GM18508 (cell line): ENCODE measurements around the gene SERTAD2.
A peak's percentile ranks its signal among the peaks of the same experiment; 100 is the strongest.

Source experiments
- ATAC-seq: cut with Tn5 transposase; IDR thresholded peaks from one replicate; pipeline ENCODE4 v1.9.1; 2021; ENCODE audit warnings: moderate number of reproducible peaks; ENCODE audit not compliant: insufficient read depth, unreplicated experiment

Gene SERTAD2

DNA sequence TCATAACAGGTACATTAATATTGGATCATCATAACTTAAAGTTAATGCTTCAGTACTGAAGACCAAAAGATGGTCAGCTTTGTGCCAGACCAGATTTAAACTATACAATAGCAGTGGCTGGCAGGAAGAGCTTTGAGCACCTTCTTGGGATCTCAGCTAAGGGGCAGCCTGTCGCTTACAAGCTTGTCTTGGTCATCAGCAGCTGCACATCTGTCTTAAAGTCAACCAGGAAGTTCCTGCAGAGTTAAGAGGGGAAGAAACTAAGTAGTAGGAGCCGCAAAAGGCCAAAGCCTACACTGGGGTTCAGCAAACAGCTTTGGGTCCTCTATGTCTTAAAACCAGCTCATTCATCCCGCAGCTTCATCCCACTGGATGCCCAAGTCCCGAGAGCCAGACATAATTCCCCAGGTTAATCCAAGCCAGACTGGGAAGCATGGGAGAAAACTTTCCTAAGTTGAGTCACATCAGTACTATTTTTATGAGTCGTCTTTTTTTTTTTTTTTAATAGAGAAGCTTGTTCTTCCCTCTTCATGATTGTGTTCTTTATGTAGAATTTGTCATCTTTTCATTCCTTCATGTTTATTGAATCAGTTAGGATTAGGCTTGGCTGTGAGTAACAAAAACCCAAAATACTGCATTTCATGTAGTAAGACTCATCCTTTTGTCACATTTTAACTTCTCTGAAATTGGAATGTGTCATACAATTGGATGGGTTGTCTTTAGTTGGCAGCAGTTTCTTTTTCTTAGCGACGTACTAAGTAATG is 59.3 kb downstream of the SERTAD2 start:
- ATAC-seq: no peak

- ATAC-seq: no peak
Observed at GRCh38 chr2:64593035-64593655, 60.6 kb downstream of the SERTAD2 start.

- ATAC-seq: no peak
Observed at GRCh38 chr2:64591188-64591587, 62.5 kb downstream of the SERTAD2 start.

DNA sequence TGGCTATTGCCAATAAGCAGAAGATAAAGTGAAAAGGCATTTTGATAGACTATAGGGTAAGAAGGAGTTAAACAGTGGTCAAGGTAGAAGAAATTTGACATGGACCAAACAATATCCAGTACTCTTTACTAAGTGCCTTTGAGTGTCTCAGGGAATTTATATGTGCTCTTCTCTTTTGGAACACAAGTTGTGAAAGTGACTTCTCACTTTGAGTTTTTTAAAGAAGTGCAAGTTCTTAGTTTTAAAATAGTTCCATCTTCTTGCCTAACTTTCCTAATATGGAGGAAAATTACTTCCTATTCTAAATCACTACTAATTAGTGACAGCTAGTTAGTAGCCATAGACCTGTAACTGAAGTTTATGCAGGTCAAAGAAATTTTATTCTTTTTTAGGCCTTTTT is 66.2 kb downstream of the SERTAD2 start:
- no peak for ATAC-seq

DNA sequence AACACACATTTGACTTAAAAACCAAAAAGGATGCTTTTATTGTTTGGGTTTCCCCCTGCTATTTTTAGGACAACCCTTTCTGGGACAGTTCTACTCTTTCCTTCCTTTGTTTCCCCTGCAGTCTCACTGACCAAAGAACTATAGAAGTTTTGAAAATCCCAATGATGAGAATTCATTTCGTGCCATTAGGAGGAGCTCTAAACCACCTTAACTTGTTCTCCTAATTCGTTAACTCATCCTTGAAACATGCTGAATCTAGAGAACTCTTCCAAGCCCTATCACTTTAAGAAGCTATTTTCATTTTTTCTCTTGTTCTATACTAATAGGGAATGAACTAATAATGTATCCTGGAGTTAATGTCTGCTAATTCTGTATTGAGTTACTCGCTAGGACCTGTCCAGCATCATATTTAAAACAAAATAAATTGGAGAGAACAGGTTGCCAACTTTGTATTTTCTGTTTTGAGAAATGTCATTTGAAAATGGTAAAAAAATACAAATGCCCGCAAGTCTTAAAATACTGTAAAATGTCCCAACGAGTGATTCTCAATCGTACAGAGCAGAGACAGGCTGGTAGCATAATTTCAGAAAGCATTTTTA is 66.7 kb downstream of the SERTAD2 start:
- no peak for ATAC-seq

DNA sequence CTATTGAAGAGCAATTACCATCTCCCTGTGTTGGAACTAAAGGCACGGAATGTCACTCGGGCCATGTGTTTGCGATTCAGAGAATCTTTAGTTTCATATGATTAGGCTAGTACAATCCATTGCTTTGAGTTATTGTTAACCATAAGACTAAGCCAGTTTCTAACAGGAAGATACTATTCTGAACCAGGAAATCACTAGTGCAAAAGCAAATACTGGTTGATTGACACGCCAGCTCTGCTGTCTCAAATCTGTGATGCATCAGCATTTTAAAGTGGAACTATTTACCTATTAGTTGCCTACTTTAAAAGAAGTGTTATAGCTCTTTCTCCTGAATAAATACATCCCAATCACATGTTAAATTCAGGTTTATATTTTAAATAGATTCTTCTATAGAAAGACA is 67.7 kb downstream of the SERTAD2 start:
- no peak for ATAC-seq

GRCh38 chr2:64582774-64583340 is 70.9 kb downstream of the SERTAD2 start:
- peak; percentile 73 for ATAC-seq

- ATAC-seq: no peak
Observed at GRCh38 chr2:64581777-64582539, 71.8 kb downstream of the SERTAD2 start.
